Left ventricle myocardium superior (tissue), 1 donor: ENCODE results near the gene STRBP. TPM values are rescaled to one million over a fixed set of nuclear protein-coding genes. Genes with fewer than 3 reads are reported as not detected.
A peak's percentile ranks its signal among the peaks of the same experiment; 100 is the strongest.
"Not testable (repeated sequence)": the region's sequence is repeated elsewhere in the genome, so short reads cannot be mapped to it uniquely, and the experiment has no call there.

Experiments
- ATAC-seq: fragments of 200-7000 bp; cut with Tn5 transposase; one replicate; pipeline ENCODE4 v1.9.1; 2020; ENCODE audit warnings: mild to moderate bottlenecking, moderate library complexity
- DNase-seq: peaks from one replicate; pipeline ENCODE4 v3.0.0-alpha.2; 2020
- intact Hi-C: fragments of 100-400 bp; cut with micrococcal nuclease; formaldehyde crosslinking; loops from one replicate; pipeline ENCODE4 v1.11.0; 2022
- total RNA-seq: library from RNA; stranded (reverse); fragmentation: NEBNext Ultra II Directional; extraction: Animal tissue kit (Norgen Biotek cat#: 25700); gene quantifications from one replicate; pipeline ENCODE4 v1.2.1, GENCODE V29; 2021
- donor health status: DM: no; HTN: yes; CAD: no; lungs with severe emphysema.

The STRBP gene
- total RNA-seq, 1 donor from 2014 or later: 21.3 TPM

GRCh38 chr9:123286324-123286723 is 17.9 kb upstream of the STRBP start:
- ATAC-seq (no peak), DNase-seq (no peak)
- intact Hi-C loops: no loop called here

- intact Hi-C loops: no loop called here
- no peak for DNase-seq
- no peak for ATAC-seq
Measured at GRCh38 chr9:123284656-123285055, 16.3 kb upstream of the STRBP start.

- no peak for DNase-seq
- ATAC-seq: no peak
- intact Hi-C loops: no loop called here
Measured at GRCh38 chr9:123283455-123283854, 15.1 kb upstream of the STRBP start.

DNA sequence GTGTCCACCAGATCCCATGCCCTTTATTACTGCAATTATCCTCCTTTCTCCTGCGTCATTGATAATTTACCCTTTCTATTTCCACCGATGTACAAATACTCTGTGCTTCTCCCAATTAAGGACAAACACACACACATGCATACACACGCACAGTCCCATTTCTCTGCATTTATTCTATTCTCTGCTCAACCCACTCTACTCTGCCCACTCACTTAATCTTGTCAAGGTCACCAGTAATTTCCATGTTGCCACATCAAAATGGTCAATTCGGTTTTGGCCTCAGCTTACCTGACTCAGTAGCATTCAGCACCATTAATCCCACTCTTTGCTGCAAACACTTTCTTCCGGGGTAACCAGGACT is 14.6 kb upstream of the STRBP start:
- no peak for ATAC-seq
- DNase-seq: no peak
- intact Hi-C loops: no loop called here

- ATAC-seq: peak; percentile 97
- DNase-seq: peak; percentile 80
- intact Hi-C loops: no loop called here
Measured at GRCh38 chr9:123282362-123283047, 14.1 kb upstream of the STRBP start.

GRCh38 chr9:123281659-123282350 is 13.4 kb upstream of the STRBP start:
- intact Hi-C loops: no loop called here

DNA sequence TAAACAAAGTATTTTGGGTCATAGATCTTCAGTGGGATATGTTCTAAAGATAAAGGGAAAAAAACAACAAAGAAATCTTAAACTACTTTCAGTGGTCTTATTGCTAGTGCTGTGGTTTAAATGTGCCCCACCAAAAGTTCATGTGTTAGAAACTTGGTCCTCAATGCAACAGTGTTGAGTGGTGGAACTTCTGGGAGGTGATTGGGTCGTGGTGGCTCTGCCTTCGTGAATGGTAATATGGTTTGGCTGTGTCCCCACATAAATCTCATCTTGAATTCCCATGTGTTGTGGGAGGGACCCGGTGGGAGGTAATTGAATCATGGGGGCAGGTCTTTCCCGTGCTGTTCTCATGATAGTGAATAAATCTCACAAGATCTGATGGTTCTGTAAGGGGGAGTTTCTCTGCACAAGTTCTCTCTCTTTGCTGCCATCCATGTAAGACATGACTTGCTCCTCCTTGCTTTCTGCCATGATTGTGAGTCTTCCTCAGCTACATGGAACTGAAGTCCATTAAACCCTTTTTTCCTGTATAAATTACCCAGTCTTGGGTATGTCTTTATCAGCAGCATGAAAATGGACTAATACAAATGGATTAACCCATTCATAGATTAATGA is 10.6 kb upstream of the STRBP start:
- DNase-seq, ATAC-seq, intact Hi-C loops: not testable (repeated sequence)

More at GRCh38 chr9:123281659-123282350, 13.4 kb upstream of the STRBP start:
- peak; percentile 17 for ATAC-seq
- no peak for DNase-seq

- ATAC-seq (no peak), DNase-seq (no peak)
- intact Hi-C loops: no loop called here
Measured at GRCh38 chr9:123278361-123278760, 10.0 kb upstream of the STRBP start.

- ATAC-seq (no peak), DNase-seq (no peak)
- intact Hi-C loops: no loop called here
Measured at GRCh38 chr9:123276551-123276950, 8.2 kb upstream of the STRBP start.

DNA sequence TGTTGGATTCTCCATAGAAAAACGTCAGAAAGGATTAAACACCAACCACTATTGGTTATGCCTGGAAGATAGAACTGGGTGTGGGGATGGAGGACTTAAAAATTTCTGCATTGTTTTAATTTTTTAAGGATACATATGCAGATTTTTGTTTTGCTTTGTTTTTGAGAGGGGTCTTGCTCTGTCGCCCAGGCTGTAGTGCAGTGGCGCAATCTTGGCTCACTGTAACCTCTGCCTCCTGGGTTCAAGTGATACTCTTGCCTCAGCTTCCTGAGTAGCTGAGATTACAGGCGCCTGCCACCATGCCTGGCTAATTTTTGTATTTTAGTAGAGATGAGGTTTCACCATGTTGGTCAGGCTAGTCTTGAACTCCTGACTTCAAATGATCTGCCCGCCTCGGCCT is 2.7 kb upstream of the STRBP start:
- ATAC-seq, intact Hi-C loops, DNase-seq: not testable (repeated sequence)

GRCh38 chr9:123269281-123269680 is 895 bp upstream of the STRBP start:
- ATAC-seq (no peak), DNase-seq (no peak)
- intact Hi-C loops: no loop called here

GRCh38 chr9:123268199-123268464 is 254 bp downstream of the STRBP start:
- intact Hi-C loops: no loop called here
- ATAC-seq (no peak), DNase-seq (no peak)

DNA sequence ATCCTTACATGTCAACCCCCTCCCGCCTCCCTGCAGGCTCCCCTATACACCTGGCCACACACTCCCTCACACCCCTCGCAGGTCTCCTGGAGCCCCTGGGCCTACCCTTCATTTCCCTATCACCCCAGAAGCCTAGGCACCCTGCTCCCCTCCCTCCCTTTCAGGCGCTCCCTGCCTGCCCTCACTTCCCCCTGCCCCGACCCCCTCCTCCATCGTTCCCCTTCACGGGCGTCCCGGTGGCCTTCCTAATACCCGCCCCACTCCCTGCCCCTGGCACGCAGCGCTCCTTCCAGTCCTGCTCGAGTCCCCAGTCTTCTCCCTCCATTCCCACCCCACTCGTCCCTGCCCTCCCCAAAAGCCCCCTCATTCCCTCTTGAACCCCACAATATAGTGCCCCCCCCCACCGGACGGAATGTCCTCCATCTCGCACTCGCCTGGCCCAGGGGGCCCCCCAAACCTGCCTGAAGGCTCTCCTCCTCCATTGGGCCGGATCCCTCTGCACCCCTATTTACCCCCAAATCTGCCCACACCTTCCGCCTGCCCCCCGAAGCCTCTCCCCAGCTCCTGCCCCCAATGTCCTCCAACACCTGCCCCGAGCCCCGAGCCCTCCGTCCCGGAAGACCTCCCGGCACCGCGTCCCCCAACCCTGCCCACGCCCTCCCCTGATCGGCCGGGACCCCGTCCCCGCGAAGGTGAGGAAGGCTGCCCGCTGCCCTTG is 746 bp downstream of the STRBP start:
- intact Hi-C loops: no loop called here
- DNase-seq (no peak), ATAC-seq (peak; percentile 7)

- intact Hi-C loops: no loop called here
- no peak for DNase-seq
- no peak for ATAC-seq
Measured at GRCh38 chr9:123266655-123267399, 1.6 kb downstream of the STRBP start.

DNA sequence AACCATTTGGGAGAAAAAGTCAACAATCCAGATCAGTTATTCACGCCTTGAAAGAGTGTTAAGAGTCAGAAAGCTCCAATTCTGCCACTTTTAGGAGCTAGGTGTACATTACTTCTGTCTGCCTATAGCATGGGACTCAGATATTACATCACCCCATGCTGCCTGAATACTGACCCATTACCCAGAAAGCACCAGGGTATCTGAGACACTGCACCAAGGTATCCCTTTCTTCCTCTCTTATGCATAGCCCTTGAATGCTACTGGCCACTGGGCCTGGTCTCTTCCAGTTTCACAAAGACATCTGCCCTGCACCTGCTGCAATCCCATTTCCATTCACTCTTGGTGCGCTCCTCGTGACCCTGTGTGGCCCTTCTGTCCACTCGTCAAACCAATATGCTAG is 2.6 kb downstream of the STRBP start:
- ATAC-seq (no peak), DNase-seq (no peak)
- intact Hi-C loops: no loop called here

DNA sequence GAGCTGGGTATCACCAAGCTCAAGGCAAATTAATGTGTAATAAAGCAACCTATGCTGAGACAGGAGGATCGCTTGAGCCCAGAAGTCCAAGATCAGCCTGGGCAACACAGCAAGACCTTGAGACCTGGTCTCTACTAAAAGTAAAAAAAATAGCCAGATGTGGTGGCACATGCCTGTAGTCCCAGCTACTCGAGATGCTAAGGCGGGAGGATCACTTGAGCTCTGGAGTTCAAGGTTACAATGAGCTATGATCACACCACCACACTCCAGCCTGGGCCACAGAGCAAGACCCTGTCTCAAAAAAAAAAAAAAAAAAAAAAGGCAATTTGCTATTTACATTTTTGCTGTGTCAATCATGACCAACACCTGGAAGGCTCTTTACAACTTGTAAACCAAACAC is 5.2 kb downstream of the STRBP start:
- no peak for ATAC-seq
- intact Hi-C loops: no loop called here
- DNase-seq: no peak

GRCh38 chr9:123262338-123262737 is 6.0 kb downstream of the STRBP start:
- intact Hi-C loops: no loop called here
- no peak for ATAC-seq
- no peak for DNase-seq

DNA sequence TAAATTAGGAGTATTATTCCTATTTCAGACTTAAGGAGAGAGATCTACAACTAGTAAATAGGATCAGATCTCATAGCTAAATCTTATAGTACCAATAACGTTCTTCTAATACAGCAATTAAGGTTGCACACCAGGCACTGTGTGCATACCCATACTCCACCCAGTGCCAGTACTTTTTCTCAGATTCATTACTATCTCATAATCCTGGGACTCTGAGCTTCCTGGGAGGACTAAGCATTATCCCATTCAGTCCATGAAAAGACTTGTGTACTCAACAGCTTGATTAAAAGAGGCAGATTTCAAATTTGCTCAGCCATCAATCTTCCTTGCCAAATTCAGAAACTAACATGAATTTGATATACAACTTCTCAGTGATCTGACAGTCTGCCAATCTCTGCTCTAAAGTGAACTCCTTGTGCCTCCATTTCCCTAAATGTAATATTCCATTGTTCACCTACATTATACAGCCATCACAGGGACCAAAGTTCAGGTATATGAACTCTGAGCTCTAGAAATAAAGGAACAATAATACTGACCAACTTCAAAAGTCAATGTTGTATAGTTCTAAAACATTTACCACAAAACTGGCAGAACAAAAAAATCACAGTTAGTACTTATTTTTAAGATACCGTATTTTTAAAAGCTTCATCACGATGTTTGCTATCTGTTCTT is 7.2 kb downstream of the STRBP start:
- no peak for ATAC-seq
- intact Hi-C loops: no loop called here

DNA sequence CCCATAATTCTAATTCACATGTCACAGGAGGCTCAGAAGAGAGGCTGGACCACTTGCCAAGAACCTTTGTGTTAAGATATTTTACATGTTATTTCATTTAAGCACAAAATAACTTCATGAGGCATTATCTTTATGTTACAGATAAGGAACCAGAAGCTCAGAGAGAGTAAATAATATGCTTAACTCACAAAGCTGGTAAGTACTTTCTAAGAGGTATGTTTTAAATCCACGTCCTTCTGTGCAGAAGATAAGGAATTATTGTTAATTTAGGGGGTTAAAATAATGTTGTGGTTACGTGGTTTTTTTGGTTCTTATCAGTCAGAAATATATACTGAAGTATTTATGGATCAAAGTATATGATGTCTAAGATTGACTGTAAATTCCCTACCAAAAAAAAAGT is 8.0 kb downstream of the STRBP start:
- intact Hi-C loops: no loop called here
- ATAC-seq: no peak
- DNase-seq: no peak

More for the DNA sequence above, 7.2 kb downstream of the STRBP start:
- no peak for DNase-seq
